PFSK-1 (cell line): Measurements from ENCODE around the gene ZNF747.

Experiments
- FOXP2 ChIP-seq: optimal IDR thresholded peaks from 2 replicates; pipeline ENCODE3; 2011; ENCODE audit warnings: borderline replicate concordance, control low read depth, inconsistent platforms; ENCODE audit not compliant: insufficient read depth; ENCODE audit errors: extremely low read length, extremely low read depth
- POLR2AphosphoS5 ChIP-seq: IDR thresholded peaks from 2 replicates; pipeline ENCODE4 v1.6.1; 2012; ENCODE audit warnings: low read depth, mild to moderate bottlenecking, control low read depth, low read length, moderate library complexity
- SIN3A ChIP-seq: IDR thresholded peaks from 2 replicates; pipeline ENCODE4 v1.6.1; 2012; ENCODE audit warnings: mild to moderate bottlenecking, low read length, moderate library complexity, borderline replicate concordance; ENCODE audit not compliant: insufficient read depth
- TAF1 ChIP-seq: IDR thresholded peaks from 2 replicates; pipeline ENCODE4 v1.6.1; 2012; ENCODE audit warnings: low read length, control low read depth, borderline replicate concordance; ENCODE audit not compliant: insufficient read depth
- TF ChIP-seq, protein P1 (sequence below), 2 experiments: IDR thresholded peaks; 2 replicates each; pipeline versions ENCODE4 v1.6.1 to v1.8.0; 2011 to 2012; ENCODE audit warnings: low read depth in 2 of 2, low read length in 2 of 2, control low read depth in 1 of 2, inconsistent platforms in 1 of 2, mild to moderate bottlenecking in 1 of 2, moderate library complexity in 1 of 2; ENCODE audit not compliant: insufficient read depth in 1 of 2

DNA sequence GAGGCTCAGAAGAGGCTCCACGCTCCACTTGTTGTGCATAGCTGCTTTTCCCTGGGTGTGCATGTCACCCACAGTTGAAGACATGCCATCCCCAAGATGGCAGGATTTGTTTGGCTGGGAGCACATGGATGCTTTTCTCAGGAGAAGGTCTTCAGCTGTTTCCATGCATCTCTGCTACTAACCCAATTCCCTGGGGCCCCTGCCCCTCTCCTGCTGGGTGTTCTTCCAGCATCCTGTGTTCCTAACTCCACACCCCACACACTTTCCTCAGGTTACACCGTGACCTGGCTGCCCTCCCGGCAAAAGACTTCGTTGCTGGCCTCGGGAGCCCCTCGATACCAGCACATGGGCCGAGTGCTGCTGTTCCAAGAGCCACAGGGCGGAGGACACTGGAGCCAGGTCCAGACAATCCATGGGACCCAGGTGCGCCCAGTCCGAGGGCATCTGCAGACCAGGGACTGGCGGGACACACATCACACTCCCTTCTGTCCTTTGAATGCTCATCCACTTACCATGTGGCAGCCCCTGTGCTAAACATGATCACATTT lies 40.6 kb downstream of the ZNF747 start:
- TF ChIP-seq, protein P1, sequence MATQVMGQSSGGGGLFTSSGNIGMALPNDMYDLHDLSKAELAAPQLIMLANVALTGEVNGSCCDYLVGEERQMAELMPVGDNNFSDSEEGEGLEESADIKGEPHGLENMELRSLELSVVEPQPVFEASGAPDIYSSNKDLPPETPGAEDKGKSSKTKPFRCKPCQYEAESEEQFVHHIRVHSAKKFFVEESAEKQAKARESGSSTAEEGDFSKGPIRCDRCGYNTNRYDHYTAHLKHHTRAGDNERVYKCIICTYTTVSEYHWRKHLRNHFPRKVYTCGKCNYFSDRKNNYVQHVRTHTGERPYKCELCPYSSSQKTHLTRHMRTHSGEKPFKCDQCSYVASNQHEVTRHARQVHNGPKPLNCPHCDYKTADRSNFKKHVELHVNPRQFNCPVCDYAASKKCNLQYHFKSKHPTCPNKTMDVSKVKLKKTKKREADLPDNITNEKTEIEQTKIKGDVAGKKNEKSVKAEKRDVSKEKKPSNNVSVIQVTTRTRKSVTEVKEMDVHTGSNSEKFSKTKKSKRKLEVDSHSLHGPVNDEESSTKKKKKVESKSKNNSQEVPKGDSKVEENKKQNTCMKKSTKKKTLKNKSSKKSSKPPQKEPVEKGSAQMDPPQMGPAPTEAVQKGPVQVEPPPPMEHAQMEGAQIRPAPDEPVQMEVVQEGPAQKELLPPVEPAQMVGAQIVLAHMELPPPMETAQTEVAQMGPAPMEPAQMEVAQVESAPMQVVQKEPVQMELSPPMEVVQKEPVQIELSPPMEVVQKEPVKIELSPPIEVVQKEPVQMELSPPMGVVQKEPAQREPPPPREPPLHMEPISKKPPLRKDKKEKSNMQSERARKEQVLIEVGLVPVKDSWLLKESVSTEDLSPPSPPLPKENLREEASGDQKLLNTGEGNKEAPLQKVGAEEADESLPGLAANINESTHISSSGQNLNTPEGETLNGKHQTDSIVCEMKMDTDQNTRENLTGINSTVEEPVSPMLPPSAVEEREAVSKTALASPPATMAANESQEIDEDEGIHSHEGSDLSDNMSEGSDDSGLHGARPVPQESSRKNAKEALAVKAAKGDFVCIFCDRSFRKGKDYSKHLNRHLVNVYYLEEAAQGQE (IDR thresholded peaks at IDR 0.05; ENCODE audit: insufficient read depth in 1 of 2, low read depth in 2 of 2, low read length in 2 of 2): no peak
- no peak for TF ChIP-seq POLR2AphosphoS5
- no peak for TF ChIP-seq TAF1
- TF ChIP-seq SIN3A: no peak
- no peak for TF ChIP-seq FOXP2
